Measurements from ENCODE around the gene RNF151.

DNA sequence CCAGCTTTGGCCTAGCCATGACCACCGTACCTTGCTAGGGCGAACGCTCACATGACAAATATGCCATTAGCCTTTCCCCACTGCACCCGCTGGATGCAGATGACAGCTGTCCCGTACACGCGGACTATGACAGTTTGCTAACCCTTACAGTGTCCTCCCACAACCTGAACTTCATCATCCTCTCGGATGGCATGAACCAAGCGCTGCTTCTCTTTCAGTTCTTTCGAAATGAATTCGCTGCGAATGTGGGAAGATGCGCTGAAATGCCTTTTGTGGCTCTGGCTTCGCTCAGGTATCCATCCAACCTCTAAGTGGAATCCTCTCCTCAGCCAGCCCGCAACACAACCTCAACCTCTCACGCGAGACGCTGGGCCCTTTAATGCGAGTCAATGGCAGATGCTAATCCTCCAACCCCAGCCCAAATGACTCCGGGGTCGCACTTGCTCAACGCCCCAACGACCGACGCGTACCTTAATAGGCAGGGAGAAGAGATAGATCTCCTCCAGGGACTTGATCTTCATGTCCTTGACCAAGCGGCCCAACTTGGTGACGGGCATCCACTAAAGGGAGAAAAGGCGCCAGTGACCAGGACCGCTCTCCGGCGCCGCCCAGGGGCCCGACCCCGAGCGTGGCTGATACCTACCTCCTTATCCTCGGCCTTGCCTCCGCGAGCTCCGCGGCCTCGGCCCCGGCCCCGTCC, 2.7 kb upstream of the RNF151 start:
- TF ChIP-seq, protein P1, sequence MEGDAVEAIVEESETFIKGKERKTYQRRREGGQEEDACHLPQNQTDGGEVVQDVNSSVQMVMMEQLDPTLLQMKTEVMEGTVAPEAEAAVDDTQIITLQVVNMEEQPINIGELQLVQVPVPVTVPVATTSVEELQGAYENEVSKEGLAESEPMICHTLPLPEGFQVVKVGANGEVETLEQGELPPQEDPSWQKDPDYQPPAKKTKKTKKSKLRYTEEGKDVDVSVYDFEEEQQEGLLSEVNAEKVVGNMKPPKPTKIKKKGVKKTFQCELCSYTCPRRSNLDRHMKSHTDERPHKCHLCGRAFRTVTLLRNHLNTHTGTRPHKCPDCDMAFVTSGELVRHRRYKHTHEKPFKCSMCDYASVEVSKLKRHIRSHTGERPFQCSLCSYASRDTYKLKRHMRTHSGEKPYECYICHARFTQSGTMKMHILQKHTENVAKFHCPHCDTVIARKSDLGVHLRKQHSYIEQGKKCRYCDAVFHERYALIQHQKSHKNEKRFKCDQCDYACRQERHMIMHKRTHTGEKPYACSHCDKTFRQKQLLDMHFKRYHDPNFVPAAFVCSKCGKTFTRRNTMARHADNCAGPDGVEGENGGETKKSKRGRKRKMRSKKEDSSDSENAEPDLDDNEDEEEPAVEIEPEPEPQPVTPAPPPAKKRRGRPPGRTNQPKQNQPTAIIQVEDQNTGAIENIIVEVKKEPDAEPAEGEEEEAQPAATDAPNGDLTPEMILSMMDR (IDR thresholded peaks at IDR 0.05; ENCODE audit: low read depth, low read length) = no peak
- no peak for TF ChIP-seq POLR2A (IDR thresholded peaks at IDR 0.05; ENCODE audit: extremely low read depth, insufficient read length)
- no peak for TF ChIP-seq MYC (IDR thresholded peaks at IDR 0.05; ENCODE audit: low read depth, low read length)
- no peak for TF ChIP-seq MAX (IDR thresholded peaks at IDR 0.05; ENCODE audit: low read depth, low read length)
